GM19395 (cell line): ENCODE results near the gene CNTD1.
"Not testable (repeated sequence)": the region's sequence is repeated elsewhere in the genome, so short reads cannot be mapped to it uniquely, and the experiment has no call there.

Experiments
- ATAC-seq: cut with Tn5 transposase; IDR thresholded peaks from one replicate; pipeline ENCODE4 v1.9.1; 2021; ENCODE audit warnings: mild to moderate bottlenecking, moderate library complexity; ENCODE audit not compliant: unreplicated experiment

CNTD1 gene

GRCh38 chr17:42844761-42845555, 46.3 kb downstream of the CNTD1 start:
- no peak for ATAC-seq

- ATAC-seq, result no peak
Observed at GRCh38 chr17:42845556-42845917, 46.9 kb downstream of the CNTD1 start.

- no peak for ATAC-seq
Observed at GRCh38 chr17:42845918-42846593, 47.4 kb downstream of the CNTD1 start.

- ATAC-seq, result no peak
Observed at GRCh38 chr17:42846594-42847280, 48.1 kb downstream of the CNTD1 start.

GRCh38 chr17:42848093-42848492, 49.4 kb downstream of the CNTD1 start:
- ATAC-seq, result no peak

GRCh38 chr17:42849031-42849430, 50.4 kb downstream of the CNTD1 start:
- no peak for ATAC-seq

GRCh38 chr17:42849451-42850181, 51.0 kb downstream of the CNTD1 start:
- ATAC-seq, result no peak

- no peak for ATAC-seq
Observed at GRCh38 chr17:42850954-42851353, 52.3 kb downstream of the CNTD1 start, which contains the start of gene AOC3. Gene AOC3 (plus strand): TSS chr17:42851199. CDS start chr17:42851344, 145 bp downstream.

- not testable (repeated sequence) for ATAC-seq
Observed at GRCh38 chr17:42851371-42852240, 52.9 kb downstream of the CNTD1 start.

GRCh38 chr17:42852351-42852750, 53.7 kb downstream of the CNTD1 start:
- no peak for ATAC-seq

- no peak for ATAC-seq
Observed at GRCh38 chr17:42853004-42853403, 54.3 kb downstream of the CNTD1 start.

- ATAC-seq, result no peak
Observed at GRCh38 chr17:42853597-42853967, 54.9 kb downstream of the CNTD1 start.

GRCh38 chr17:42853968-42854790, 55.5 kb downstream of the CNTD1 start:
- ATAC-seq, result no peak

GRCh38 chr17:42855048-42855596, 56.5 kb downstream of the CNTD1 start:
- ATAC-seq, result no peak

GRCh38 chr17:42856093-42856492, 57.4 kb downstream of the CNTD1 start:
- ATAC-seq, result not testable (repeated sequence)

- not testable (repeated sequence) for ATAC-seq
Observed at GRCh38 chr17:42856516-42856915, 57.9 kb downstream of the CNTD1 start.

- ATAC-seq, result no peak
Observed at GRCh38 chr17:42857389-42857788, 58.7 kb downstream of the CNTD1 start.
